Sigmoid colon (tissue), 3 donors: ENCODE results near the gene SUCO.

Source experiments
- CTCF ChIP-seq, 4 experiments: fragments of 450-650 bp in 3 of 4; fragments of 200-600 bp in 1 of 4; IDR thresholded peaks; one replicate each; pipeline ENCODE4 v1.5.1; 2016 to 2019; ENCODE audit warnings: antibody characterized with exemption in 4 of 4, mild to moderate bottlenecking in 3 of 4, moderate library complexity in 2 of 4
- POLR2A ChIP-seq, 2 donors: fragments of 450-650 bp; IDR thresholded peaks; one replicate each; pipeline ENCODE4 v1.6.1; 2016; ENCODE audit warnings: antibody characterized with exemption in 2 of 2, mild to moderate bottlenecking in 2 of 2, moderate library complexity in 2 of 2

GRCh38 chr1:172661107-172661506, 128.2 kb downstream of the SUCO start:
- TF ChIP-seq CTCF (IDR thresholded peaks at IDR 0.05) (no peak), POLR2A (IDR thresholded peaks at IDR 0.05) (no peak)
